Activated naive CD4-positive, alpha-beta T cell treated with Interleukin-2 at 50 U/mL for 16 hours (primary cell): ENCODE results near the gene SMC4.
"Not testable (repeated sequence)": the region's sequence is repeated elsewhere in the genome, so short reads cannot be mapped to it uniquely, and the experiment has no call there.

Experiments used
- DNase-seq: peaks from one replicate; pipeline ENCODE4 v3.0.0-alpha.2; 2020

The SMC4 gene

DNA sequence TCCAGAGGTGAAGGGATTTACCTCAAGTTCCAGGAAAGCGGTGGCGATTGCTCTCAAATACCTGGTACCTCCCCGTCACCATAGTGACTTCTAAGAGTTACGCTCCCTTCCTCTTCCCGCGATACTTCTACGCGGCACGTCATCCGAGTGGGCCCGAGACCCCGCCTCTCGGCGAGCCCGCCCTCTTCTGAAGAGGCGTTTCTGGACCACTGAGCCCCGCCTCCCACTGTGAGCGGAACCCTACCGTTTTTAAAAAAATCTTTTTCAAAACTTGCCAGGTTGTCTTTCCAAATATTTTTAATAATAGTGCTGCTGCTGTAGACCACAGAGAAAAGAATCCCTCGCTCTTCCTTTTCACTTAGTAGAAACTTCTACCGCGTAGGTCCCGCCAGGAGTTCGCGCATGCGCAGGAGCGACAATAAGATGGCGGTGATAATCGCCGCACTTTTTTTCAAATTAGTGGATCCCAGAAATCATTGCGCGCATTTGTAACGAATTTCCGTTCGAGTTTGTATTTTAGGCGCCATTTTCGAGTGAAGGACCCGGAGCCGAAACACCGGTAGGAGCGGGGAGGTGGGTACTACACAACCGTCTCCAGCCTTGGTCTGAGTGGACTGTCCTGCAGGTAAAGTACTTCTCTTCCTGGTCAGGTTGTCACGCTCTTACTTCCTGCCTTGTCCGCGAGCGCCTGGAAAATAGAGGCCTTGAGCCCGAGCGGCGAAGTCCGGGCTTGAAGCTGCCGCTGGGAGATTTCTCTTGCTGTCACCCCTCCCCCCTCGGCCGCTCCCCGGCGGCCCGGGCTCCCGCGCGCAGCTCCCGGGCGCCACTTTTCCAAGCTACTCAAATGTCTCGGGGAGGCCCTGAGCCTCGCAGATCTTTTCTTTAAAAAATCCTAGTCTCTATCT lies at the start of gene SMC4, which contains the start of gene IFT80:
SMC4 (plus strand) TSS at position 526 of the 905 bp plus-strand sequence. CDS start 1,177 bp downstream, outside the sequence.
IFT80 (minus strand) TSS at position 101 of the 905 bp plus-strand sequence. CDS start 14,625 bp downstream, outside the sequence.
- peak; percentile 95 for DNase-seq

DNA sequence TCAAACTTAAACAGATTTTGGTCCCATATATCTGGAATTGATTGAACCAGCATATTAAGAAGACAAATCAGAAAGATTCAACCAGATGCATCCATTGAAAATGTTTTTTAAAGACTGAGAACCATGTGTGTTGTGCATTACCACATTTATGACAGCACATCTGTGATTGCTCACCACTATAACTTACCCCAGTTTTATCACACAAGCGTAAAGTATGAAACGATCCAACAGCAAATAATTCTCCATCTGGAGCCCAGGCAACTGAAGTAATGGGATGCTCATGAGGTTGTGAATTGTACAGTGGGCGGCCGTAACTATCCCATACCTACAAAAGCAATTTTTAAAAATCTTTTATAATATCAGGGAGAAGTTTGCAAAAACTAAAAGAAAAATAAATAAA lies 43.6 kb upstream of the SMC4 start:
- DNase-seq: no peak

DNA sequence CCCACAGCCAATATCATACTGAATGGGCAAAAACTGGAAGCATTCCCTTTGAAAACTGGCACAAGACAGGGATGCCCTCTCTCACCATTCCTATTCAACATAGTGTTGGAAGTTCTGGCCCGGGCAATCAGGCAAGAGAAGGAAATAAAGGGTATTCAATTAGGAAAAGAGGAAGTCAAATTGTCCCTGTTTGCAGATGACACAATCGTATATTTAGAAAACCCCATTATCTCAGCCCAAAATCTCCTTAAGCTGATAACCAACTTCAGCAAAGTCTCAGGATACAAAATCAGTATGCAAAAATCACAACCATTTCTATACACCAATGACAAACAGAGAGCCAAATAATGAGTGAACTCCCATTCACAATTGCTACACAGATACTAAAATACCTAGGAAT lies 36.6 kb upstream of the SMC4 start:
- DNase-seq: not testable (repeated sequence)

DNA sequence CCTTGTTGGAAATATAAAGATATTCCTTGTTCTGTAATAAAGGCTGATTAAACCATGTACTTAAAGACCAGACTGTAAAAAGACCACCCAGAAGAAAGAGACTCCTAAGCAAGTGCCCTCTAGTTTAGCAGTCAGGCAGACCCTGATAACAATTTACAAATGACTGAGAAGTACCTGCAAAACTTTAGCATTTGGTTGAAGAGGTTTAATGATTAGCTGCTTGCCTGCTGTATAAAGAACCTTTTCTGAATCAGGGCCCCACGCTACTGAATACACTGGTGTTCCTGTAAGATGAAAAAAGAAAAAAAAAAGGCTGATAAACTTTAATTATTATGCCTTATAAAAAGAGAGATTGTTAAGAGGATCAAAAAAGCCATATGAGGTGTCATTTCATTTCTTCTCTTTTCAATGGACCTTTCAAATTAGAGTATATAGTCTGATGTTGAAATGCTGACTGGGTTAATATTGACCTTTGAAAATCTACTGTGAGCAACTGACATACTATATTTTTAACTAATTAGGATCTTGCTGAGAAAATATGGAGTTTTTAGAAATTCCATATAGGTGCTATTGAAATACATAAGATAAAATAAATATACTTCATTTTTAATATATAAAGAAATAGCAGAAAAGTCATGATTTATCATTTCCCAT lies 33.5 kb upstream of the SMC4 start:
- DNase-seq: no peak

DNA sequence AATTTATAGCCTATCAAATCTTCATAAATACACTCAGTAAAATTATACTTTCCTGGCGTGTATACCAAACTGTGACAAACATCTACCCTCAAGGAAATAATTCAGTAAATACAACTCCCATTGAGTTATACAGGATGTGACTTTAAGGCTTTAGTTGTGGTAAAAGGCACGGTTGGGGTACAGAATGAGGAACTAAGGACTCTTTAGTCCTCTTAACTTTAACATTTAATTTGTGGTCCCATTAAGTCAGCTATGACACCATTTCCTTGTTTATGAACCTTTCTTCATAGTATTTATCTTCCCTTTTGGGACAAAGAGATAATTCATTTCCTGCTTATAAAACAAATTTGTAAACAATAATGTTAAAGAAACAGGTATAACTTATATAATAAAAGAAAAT lies 30.6 kb upstream of the SMC4 start:
- no peak for DNase-seq

DNA sequence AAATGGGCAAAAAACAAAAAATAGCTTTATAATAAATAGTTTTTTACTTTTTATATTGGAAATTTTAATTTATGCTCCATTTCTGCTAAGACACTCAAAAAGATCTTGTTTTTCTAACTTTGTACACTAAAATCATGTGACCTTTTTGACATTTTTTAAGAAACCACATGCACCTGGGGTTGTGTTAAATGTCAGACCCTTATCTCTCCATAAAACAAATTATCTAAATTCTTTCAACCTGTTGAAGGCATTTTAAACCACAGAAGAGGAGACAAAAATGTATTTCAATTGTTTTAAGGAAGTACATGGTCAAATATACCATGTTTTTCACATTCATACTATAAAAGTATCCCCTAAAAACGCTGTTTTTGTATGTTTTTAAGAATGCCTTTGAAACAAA lies 29.7 kb upstream of the SMC4 start:
- no peak for DNase-seq

DNA sequence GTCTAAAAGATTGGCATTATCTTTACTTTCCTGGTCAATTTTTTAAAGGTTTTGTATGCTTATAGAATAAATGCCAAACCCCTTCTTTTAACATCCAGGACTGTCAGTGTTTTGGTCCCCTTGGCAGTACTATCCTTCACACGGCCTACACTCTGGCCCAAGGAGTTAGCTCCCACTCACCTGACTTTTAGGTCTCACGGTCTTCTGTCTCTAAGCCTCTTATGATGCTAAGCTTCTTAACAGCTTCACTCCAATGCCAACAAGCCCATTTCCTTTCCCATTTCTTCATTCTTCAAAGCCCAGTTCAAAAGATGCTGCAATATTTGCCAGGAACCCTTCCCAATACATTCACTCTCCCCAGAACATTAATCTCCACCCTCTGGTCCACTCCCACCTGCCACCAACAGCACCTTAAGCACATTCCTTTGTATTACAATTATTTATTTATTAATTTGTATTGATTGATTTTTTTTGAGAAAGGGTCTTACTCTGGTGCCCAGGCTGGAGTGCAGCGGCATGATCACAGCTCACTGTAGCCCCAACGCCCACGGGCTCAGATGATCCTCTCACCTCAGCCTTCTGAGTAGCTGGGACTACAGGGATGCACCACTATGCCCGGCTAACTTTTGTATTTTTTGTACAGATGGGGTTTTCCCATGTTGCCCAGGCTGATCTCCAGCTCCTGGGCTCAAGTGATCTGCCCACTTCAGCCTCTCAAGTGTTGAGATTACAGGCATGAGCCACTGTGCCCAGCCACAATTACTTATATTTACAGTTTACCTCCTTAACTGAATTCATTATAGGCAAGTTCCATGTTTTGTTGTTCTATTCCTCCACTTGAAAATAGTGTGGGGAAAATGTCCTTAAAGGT lies 28.2 kb upstream of the SMC4 start:
- no peak for DNase-seq

DNA sequence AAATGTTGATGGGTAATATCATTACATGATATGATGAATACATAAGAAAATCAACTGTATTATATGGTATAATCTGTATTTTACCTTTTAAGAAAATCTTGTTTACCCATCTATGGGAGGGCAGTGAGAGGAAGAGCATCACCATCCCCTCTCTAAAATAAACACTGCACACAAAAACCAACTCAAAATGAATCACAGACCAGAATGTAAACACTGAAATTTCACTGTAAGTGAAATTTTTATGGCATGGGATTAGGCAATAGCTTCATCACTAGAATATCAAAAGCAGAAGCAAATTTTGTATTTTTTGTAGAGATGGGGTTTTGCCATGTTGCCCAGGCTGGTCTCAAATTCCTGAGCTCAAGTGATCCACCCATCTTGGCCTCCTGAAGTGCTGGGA lies 26.7 kb upstream of the SMC4 start:
- no peak for DNase-seq

DNA sequence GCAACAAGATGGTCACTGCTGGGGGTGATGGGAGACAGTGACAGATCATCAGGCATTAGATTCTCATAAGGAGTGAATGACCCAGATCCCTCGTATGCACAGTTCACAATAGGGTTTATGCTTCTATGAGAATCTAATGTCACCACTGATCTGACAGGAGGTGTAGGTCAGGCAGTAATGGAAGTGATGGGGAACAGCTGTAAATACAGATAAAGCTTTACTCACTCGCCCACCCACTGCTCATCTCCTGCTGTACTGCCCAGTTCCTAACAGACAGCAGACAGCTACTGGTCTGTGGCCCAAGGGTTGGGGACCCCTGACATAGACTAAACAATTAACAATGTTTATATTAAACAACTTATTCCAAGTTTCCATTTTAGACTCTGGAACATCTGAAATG lies 25.8 kb upstream of the SMC4 start:
- no peak for DNase-seq

DNA sequence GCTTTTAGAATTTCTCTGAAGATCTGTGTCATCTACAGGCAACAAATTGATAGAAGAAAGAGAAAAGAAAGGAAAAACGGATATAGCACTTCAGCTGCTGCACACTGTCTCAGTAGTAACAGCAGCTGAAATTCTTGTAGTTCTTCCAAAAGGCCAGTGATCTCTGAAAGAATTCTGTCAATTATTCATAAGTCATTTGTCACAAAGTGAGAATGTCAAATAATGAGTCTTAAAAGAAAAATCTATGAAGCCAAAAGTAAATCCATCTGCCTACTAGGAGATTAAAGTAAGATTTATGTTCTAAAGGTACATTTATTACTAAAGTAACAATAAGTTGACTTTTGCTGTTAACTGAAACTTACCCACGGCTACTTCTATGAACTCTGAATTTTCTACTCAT lies 25.0 kb upstream of the SMC4 start:
- no peak for DNase-seq

DNA sequence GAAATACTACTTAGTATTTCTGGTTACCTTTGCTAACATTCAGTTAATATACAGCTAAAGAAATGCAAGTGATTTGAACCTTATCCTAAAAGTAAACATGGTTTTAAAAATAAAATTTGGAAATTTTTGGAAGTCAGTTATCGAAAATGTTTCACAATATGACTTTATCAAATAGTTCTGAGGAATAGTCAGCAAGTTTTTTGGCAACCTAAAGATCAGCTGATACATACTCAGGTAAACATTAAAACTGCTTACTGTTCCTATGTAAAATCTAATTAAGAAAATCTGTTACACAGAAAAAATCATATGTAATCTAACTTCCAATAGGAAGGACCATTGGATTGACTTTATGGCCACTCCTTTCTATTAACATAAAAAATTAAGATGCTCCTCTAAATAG lies 24.5 kb upstream of the SMC4 start:
- DNase-seq: no peak

DNA sequence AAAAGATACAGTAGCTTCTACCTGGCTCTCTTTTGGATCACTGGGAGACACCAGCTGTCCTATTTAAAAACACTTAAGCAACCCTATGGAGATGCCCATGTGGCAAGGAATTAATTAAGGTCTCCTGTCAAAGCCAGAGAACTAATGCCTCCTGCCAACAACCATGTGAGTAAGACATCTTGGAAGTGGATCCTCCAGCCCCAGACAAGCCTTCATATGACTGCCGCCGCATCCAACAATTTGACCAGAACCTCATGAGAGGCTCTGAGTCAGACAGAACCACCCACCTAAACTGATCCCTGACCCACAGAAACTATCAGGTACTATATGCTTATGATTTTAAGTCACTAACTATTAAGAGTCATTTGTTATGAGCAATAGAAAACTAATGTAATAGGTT lies 22.8 kb upstream of the SMC4 start:
- DNase-seq: no peak

DNA sequence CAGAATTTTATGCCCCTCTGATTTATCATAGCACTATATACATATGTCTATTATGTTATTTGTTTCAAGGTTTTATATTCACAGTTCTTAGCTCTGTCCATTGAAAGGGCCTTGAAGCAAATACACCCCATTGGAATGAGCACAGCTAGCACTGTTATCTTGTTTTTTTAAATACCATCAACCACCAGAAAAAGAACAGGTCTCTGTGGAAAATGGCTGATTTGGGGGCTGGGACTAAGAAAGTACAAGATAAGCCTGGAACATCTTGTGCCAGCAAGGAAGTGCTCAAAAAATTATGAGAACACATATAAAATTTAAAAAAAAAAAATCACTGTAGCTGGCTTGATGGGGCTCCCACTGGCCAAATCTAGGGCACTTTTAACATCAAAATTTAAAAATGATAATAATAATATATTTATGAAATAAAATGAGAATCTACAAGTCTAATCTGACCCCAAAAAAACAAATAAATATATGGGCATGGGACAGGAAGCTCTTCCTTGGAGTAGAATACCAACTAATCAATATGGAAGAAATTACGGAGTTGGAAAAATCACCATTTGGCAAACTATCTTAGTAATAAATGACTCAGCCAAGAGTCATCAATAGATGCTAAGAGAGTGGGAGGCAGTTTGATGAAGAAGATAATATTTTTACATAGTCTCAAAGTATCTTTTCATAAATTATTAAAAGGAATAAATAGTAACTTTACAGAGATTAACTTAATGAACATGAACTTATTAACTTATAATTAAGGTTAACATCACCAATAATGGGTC lies 20.9 kb upstream of the SMC4 start:
- no peak for DNase-seq

DNA sequence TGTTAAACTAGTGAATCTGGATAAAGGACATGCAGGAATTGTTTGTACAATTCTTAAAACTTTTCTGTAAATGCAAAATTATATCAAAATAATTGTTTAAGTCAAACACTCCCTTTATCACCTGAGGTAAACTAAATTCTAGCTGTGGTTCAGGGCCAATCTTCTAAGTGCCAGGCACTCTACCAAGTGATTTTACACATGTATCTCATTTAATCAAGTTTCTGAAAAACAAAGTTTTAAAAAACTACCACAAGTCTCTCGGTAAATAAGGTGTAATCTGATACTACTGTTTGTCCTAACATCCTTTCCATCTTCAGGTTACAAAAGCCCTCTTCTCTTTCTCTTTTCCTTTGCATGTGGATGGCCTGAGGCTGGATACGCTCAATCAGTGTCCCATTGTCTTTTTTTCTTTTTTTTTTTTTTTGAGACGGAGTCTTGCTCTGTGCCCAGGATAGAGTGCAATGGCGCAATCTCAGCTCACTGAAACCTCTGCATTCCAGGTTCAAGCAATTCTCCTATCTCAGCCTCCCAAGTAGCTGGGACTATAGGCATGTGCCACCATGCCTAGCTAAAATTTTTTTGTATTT lies 19.7 kb upstream of the SMC4 start:
- DNase-seq: no peak

DNA sequence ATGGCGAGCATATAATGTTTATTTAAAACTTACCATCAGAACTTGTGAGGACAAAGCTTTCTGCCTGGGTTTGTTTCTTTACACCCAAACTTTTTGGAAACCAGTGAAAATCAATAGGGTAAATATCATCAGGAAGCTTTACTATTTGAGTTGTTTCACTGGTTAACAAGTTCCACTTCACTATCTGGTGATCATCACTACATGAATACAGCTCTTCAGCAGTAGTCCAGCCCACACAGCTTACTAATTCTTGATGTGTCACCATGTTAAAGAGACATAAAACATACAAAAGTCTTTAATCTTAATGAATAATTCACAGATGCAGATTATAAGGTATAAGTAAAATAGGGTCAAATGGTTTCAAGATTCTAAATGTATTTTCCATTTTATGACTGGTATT lies 18.0 kb upstream of the SMC4 start:
- no peak for DNase-seq

DNA sequence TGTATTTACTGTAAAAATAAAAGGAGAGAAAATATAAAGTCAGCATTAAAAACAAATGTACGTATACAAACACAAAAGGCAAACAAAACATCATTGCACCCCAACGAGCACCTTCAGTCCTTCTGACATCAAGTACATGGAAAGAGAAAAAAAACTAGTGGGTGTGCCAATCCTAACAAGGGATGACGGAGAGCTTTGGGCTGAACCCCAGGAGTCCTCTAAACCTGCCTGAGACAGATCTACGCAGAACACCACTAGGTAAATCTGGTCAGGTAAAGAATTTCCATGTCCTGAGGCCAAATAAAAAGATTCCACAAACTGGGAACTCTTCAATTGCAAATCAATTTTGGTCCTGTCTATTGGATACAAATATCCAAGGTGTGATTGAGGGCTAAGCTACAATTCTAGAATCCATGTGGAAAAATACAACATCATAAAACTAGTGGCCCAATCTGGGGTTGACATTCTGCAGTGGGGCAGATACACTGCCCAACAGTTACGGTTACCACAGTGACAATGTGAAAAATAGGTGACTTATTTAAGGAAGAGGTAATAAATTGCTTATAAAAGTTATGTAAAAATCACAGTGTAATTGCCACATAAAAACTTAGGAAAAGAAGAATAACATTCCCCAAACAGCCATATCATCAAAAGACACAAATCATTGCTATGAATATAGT lies 14.7 kb upstream of the SMC4 start:
- DNase-seq: no peak

DNA sequence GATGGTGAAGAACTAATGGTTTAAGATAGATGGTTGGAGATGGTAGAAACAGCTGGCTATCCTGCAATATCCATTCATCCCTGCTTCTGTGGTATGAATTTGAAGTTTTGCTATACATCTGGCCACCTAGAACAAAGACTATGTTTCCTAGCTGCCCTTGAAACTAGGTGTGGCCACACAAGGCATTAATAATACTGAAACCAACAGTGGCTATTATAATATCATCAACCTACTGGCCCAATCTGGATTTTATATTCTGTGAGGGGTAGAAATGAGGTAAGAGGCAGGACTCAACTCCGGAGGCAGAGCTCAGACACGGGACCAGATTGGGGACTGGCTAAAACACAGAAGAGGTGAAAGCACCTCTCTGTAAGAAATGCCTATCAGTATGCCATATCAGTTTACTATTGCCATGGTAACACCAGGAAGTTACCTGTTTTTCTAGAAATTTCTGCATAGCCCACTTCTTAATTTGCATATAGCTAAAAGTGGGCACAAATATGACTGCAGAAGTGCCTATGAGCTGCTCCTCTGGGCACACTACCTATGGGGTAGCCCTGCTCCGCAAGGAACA lies 8.8 kb upstream of the SMC4 start:
- DNase-seq: no peak

DNA sequence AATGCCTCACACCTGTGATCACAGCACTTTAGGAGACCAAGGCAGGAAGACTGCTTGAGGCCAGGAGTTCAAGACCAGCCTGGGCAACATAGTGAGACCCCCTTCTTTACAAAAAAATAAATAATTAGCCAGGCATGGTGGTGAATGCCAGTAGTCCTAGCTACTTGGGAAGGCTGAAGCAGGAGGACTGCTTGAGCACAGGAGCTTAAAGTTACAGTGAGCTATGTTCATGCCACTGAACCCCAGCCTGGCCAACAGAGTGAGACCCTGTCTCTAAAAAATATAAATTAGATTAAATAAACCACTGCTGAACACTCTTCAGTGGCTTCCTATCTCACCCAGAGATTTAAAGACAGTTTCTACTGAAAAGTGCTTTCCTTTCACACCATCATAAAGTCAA lies 6.7 kb upstream of the SMC4 start:
- DNase-seq: no peak

DNA sequence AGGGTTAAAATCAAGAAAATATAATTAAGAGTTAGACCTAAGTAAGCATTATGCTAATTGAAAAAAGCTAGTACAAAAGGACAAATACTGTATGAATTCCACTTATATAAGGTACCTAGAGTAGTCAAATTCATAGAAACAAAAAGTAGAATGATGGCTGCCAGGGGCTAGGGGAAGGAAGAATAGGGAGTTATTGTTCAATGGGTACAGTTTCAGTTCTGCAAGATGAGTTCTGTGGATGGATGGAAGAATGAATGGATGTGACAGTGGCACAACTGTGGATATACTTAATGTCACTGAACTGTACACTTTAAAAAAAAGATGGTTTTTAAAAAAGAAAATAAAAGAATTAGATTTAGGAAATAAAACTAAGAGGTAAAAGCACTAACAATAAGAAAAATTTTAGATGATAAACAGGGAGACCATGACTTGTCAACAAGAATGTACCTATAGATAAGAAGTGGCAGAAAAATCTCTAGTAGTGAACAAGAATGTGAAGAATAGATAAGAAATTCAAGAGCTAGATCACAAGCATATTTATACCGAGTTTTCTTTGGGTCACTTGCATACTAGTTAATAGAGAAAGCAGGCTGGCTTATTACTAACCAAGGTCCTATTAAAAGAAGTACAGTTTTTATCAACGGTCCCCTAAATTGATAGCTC lies 6.0 kb upstream of the SMC4 start:
- DNase-seq: no peak

DNA sequence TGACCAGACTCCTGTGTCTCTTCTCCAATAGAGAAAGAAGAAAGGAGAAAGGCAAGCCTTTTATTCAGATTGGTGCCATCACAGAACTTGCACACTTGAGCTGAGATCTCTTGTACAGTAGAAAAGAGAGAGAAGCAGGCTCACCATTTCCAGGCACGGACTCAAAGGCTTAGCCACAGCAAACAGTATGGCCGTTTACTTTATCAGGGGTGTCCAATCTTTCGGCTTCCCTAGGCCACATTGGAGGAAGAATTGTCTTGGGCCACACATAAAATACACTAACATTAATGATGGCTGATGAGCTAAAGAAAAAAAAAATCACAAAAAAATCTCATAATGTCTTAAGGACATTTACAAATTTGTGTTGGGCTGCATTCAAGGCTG lies 5.4 kb upstream of the SMC4 start:
- no peak for DNase-seq

DNA sequence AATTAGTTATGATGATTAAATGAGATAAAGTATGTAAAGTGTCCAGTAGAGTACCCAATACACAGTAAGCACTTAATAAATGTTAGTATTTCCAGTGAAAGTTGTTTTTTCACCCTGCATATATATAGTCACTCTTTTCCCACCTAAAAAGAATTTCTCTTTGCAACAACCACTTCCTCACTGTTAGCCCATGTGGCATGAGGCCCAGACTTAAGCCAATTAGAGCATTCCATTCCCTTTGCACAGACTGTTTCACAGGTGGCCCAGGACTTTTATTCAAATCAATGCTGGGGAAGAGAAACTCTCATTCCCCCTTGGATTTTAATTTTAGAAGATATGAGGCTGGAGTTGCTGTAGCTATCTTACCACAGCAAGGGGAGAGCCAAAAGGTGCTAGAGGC lies 4.2 kb upstream of the SMC4 start:
- DNase-seq: no peak
